ENCODE measurements around the gene RHOT1. TPM values are rescaled to one million over a fixed set of nuclear protein-coding genes. Genes with fewer than 3 reads are reported as not detected.

RHOT1 gene
- total RNA-seq, 3 donors from 2014 or later (not counting 1 experiment from before 2014, with no cell fraction given) = 25.1 to 32.7 (median 28.3) TPM

DNA sequence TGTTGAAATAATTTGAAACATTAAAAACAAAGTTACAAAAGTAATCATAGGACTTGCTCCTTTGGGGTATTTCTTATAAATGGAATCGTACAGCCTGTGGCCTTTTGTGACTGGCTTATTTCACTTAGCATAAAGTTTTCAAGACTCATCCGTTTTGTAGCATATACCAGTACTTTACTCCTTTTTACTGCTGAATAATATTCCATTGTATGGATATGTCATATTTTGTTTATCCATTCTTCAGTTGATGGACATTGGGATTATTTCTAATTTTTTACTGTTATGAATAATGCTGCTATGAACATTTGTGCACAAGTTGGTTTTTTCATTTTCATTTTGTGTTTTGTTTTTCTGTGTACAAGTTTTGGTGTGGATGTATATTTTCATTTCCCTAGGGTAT lies 93.3 kb downstream of the RHOT1 start:
- intact Hi-C loops (cut with micrococcal nuclease) = no loop called here
- no peaks in the 10 kb centered on the region for H3K36me3 ChIP-seq (ENCODE audit: control insufficient read depth, insufficient read depth, low read length)
- Mint-ChIP-seq H3K4me1 (peaks cover 5 to 20% of the 10 kb centered on the region in 2 donors), H3K9me3 (no peaks in the 10 kb centered on the region), H3K27me3 (ENCODE audit: low read depth in 2 of 2) (no peaks in the 10 kb centered on the region), H3K27ac (no peak overlapping the region), H3K36me3 (no peaks in the 10 kb centered on the region), H3K4me3 (no peak overlapping the region)
- no peak overlapping the region for H3K27ac ChIP-seq (ENCODE audit: low read length)
- H3K4me3 ChIP-seq (ENCODE audit: low read length) = no peak overlapping the region
- 100% methylated on average over 1 of the region's 2 CpGs for WGBS (ENCODE audit: insufficient coverage)
- TF ChIP-seq, protein P1, sequence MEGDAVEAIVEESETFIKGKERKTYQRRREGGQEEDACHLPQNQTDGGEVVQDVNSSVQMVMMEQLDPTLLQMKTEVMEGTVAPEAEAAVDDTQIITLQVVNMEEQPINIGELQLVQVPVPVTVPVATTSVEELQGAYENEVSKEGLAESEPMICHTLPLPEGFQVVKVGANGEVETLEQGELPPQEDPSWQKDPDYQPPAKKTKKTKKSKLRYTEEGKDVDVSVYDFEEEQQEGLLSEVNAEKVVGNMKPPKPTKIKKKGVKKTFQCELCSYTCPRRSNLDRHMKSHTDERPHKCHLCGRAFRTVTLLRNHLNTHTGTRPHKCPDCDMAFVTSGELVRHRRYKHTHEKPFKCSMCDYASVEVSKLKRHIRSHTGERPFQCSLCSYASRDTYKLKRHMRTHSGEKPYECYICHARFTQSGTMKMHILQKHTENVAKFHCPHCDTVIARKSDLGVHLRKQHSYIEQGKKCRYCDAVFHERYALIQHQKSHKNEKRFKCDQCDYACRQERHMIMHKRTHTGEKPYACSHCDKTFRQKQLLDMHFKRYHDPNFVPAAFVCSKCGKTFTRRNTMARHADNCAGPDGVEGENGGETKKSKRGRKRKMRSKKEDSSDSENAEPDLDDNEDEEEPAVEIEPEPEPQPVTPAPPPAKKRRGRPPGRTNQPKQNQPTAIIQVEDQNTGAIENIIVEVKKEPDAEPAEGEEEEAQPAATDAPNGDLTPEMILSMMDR (IDR thresholded peaks at IDR 0.05) = no peak
- H3K27me3 ChIP-seq (ENCODE audit: control insufficient read depth, insufficient read depth, low read length) = no peaks in the 10 kb centered on the region
- H3K4me1 ChIP-seq (ENCODE audit: control insufficient read depth, insufficient read depth, low read length) = peaks cover 14% of the 10 kb centered on the region
- no peak for ATAC-seq
- DNase-seq = no peak
- H3K9me3 ChIP-seq (ENCODE audit: control insufficient read depth, insufficient read depth, low read length) = no peaks in the 10 kb centered on the region

GRCh38 chr17:32239456-32239855 lies 97.2 kb downstream of the RHOT1 start:
- DNase-seq = no peak
- Histone ChIP-seq H3K27ac (ENCODE audit: low read length) (no peak overlapping the region), H3K4me1 (ENCODE audit: control insufficient read depth, insufficient read depth, low read length) (no peaks in the 10 kb centered on the region), H3K9me3 (ENCODE audit: control insufficient read depth, insufficient read depth, low read length) (no peaks in the 10 kb centered on the region), H3K36me3 (ENCODE audit: control insufficient read depth, insufficient read depth, low read length) (no peaks in the 10 kb centered on the region), H3K27me3 (ENCODE audit: control insufficient read depth, insufficient read depth, low read length) (no peaks in the 10 kb centered on the region), H3K4me3 (ENCODE audit: low read length) (no peak overlapping the region)
- no peaks in the 10 kb centered on the region for H3K27me3 Mint-ChIP-seq (ENCODE audit: low read depth in 2 of 2)
- ATAC-seq = no peak
- intact Hi-C loops (cut with micrococcal nuclease) = no loop called here
- no peak overlapping the region for H3K4me3 Mint-ChIP-seq
- H3K4me1 Mint-ChIP-seq = no peaks in the 10 kb centered on the region
- H3K36me3 Mint-ChIP-seq = no peaks in the 10 kb centered on the region
- WGBS (ENCODE audit: insufficient coverage) = 79% methylated on average over 2 of the region's 2 CpGs
- no peak overlapping the region for H3K27ac Mint-ChIP-seq
- H3K9me3 Mint-ChIP-seq = no peaks in the 10 kb centered on the region
- TF ChIP-seq, protein P1 (IDR thresholded peaks at IDR 0.05) = no peak

- ATAC-seq (no peak), DNase-seq (no peak)
- no peaks in the 10 kb centered on the region for H3K27me3 ChIP-seq (ENCODE audit: control insufficient read depth, insufficient read depth, low read length)
- no peak overlapping the region for H3K27ac ChIP-seq (ENCODE audit: low read length)
- H3K36me3 ChIP-seq (ENCODE audit: control insufficient read depth, insufficient read depth, low read length) = no peaks in the 10 kb centered on the region
- H3K9me3 ChIP-seq (ENCODE audit: control insufficient read depth, insufficient read depth, low read length) = no peaks in the 10 kb centered on the region
- H3K27ac Mint-ChIP-seq = no peak overlapping the region
- H3K4me1 Mint-ChIP-seq = no peaks in the 10 kb centered on the region
- no peaks in the 10 kb centered on the region for H3K27me3 Mint-ChIP-seq (ENCODE audit: low read depth in 2 of 2)
- TF ChIP-seq, protein P1 (IDR thresholded peaks at IDR 0.05) = no peak
- no peaks in the 10 kb centered on the region for H3K9me3 Mint-ChIP-seq
- 89% methylated on average over 8 of the region's 8 CpGs for WGBS (ENCODE audit: insufficient coverage)
- no peaks in the 10 kb centered on the region for H3K4me1 ChIP-seq (ENCODE audit: control insufficient read depth, insufficient read depth, low read length)
- intact Hi-C loops (cut with micrococcal nuclease) = no loop called here
- no peaks in the 10 kb centered on the region for H3K36me3 Mint-ChIP-seq
- no peak overlapping the region for H3K4me3 Mint-ChIP-seq
- H3K4me3 ChIP-seq (ENCODE audit: low read length) = no peak overlapping the region
Measured at GRCh38 chr17:32240750-32241149, 98.4 kb downstream of the RHOT1 start.

GRCh38 chr17:32241640-32242039 lies 99.3 kb downstream of the RHOT1 start:
- no peaks in the 10 kb centered on the region for H3K9me3 Mint-ChIP-seq
- no peak overlapping the region for H3K27ac ChIP-seq (ENCODE audit: low read length)

More at GRCh38 chr17:32241640-32242039, 99.3 kb downstream of the RHOT1 start:
- DNase-seq = no peak
- no peak for ATAC-seq
- intact Hi-C loops (cut with micrococcal nuclease) = no loop called here
- Mint-ChIP-seq H3K27me3 (ENCODE audit: low read depth in 2 of 2) (no peaks in the 10 kb centered on the region), H3K27ac (no peak overlapping the region), H3K36me3 (no peaks in the 10 kb centered on the region), H3K4me3 (no peak overlapping the region), H3K4me1 (no peaks in the 10 kb centered on the region)
- WGBS (ENCODE audit: insufficient coverage) = no CpG with 5 or more reads among the region's 1 CpG
- H3K27me3 ChIP-seq (ENCODE audit: control insufficient read depth, insufficient read depth, low read length) = no peaks in the 10 kb centered on the region
- TF ChIP-seq, protein P1 (IDR thresholded peaks at IDR 0.05) = no peak
- H3K9me3 ChIP-seq (ENCODE audit: control insufficient read depth, insufficient read depth, low read length) = no peaks in the 10 kb centered on the region
- H3K4me1 ChIP-seq (ENCODE audit: control insufficient read depth, insufficient read depth, low read length) = no peaks in the 10 kb centered on the region
- H3K36me3 ChIP-seq (ENCODE audit: control insufficient read depth, insufficient read depth, low read length) = no peaks in the 10 kb centered on the region
- no peak overlapping the region for H3K4me3 ChIP-seq (ENCODE audit: low read length)
